Cardiac septum (tissue), 1 donor: Measurements from ENCODE around the gene YY1. TPM values are rescaled to one million over a fixed set of nuclear protein-coding genes. Genes with fewer than 3 reads are reported as not detected.
"Not testable (repeated sequence)": the region's sequence is repeated elsewhere in the genome, so short reads cannot be mapped to it uniquely, and the experiment has no call there.

Source experiments
- DNase-seq: peaks from one replicate; pipeline ENCODE4 v3.0.0-alpha.2; 2020; ENCODE audit warnings: low spot score
- intact Hi-C: fragments of 100-400 bp; cut with DNase I; formaldehyde crosslinking; loops from one replicate; pipeline ENCODE4 v1.14.0; 2022
- total RNA-seq: library from RNA; stranded (reverse); fragmentation: NEBNext Ultra II Directional; extraction: Animal tissue kit (Norgen Biotek cat#: 25700); gene quantifications from one replicate; pipeline ENCODE4 v1.2.1, GENCODE V29; 2021
- donor health status: DM: no; HTN: no; CAD: no.

Gene YY1
- total RNA-seq, 1 donor from 2014 or later: 44.3 TPM

DNA sequence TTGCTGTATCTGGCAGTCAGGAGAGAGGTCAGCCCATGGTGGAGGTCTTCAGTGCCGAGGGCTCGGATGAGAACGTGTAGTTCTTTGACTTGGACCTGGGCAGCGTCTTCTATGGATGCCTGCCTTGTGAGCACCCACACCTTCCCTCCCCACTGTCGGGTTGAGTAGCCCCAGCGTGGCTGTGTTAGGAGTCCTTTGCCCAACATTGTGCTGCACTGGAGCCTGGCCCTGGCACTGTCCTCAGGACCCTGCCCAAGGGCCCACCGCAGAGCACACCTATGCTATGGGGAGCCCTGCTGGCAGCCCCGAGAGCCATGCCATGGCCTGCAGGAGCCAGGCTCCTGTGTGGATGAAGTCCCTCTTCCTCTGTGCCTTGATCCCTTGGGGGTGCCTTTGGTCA, 40.6 kb downstream of the YY1 start:
- intact Hi-C loops: no loop called here
- no peak for DNase-seq

DNA sequence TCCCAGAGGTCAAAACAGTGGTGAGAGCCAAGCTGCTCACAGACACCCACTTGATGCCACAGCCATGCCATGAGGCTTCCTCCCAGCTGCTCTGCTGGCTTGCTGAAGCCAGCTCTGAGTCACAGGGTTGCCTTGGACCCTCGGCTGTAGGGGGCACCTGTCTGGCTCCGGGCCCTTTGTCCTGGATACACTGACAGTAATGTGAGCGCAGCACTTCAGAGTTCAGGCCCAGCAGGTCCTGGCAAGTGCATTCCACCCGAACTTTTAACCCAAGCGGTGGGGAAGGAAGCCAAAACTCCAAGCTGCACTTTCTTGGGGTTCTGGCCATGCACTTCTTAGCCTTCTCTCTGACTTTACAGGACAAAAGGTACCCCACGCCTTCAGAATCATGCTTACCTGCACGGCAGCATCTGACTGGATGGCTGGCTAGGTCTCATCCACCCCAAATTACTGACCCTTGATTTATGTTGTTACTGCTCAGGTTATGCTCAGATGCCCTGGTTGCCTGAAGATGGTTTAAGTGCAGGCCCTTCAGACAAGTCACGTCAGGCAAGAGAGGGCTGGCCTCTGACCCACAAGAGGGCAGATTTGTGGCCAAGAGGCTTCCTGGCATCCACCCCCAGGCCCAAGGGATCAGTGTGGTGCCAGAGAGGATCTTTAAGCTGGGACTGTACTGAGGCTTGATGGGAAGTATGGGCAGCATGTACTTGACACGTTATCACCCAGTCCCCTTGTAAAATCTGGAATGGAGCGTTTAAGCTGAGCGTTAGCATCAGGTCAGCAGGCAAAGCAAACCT, 42.5 kb downstream of the YY1 start:
- intact Hi-C loops: no loop called here

DNA sequence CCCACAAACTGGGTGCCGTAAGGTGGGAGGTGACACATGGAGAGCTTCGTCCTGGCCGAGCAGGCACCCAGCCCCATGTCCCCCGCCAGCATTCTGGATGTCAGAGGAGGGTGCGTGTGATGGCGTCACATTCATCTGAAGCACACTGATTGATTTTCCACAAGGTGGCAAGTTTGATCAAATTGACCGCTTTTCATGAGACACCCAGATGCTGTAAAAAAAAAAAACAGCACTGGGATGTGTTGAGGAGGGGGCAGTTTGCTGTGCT, 43.1 kb downstream of the YY1 start:
- intact Hi-C loops: no loop called here
- no peak for DNase-seq

More for the DNA sequence above, 42.5 kb downstream of the YY1 start:
- DNase-seq: no peak

DNA sequence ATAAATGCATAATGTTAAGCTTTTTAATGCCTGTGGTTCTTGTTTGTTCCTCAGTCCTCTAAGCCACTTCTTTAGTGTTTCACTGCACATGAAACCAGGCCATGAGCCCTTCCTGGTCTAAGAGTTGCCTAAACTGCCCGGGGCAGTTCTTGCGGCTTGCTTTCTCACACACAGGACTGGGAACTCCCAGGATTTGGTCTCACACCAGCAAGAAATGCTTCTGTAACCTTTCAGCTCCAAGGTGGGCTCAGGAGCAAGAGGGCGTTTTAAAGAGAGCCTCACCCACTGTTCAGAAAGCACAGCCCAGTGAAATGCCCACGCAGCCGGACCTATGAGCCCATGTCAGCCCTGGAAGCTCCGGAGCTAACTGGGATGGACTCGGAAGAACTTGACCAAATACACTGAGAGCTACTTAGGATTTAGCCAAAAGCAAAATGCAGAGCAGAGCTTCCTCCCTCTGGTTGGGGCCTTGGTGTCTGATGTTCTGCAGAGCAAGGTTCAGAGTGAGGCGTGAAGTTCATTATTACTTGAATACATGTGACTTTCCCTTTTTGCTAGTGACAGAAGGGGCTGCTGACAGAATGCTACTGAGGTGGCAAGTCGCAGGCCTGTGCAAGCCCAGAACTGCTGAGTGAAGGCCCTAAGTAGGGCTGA, 43.9 kb downstream of the YY1 start:
- intact Hi-C loops: no loop called here
- DNase-seq: no peak

DNA sequence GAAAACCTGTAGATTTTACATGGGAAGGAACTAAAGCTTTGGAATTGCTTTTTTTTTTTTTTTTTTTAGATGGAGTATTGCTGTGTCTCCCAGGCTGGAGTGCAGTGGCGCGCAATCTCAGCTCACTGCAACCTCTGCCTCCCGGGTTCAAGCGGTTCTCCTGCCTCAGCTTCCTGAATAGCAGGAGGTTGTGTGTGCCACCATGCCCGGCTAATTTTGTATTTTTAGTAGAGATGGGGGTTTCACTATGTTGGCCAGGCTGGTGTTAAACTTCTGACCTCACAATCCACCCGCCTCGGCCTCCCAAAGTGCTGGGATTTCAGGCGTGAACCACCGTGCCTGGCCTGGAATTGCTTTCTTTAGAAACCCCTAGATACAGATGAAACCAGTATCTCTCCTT, 44.5 kb downstream of the YY1 start:
- intact Hi-C loops, DNase-seq: not testable (repeated sequence)

DNA sequence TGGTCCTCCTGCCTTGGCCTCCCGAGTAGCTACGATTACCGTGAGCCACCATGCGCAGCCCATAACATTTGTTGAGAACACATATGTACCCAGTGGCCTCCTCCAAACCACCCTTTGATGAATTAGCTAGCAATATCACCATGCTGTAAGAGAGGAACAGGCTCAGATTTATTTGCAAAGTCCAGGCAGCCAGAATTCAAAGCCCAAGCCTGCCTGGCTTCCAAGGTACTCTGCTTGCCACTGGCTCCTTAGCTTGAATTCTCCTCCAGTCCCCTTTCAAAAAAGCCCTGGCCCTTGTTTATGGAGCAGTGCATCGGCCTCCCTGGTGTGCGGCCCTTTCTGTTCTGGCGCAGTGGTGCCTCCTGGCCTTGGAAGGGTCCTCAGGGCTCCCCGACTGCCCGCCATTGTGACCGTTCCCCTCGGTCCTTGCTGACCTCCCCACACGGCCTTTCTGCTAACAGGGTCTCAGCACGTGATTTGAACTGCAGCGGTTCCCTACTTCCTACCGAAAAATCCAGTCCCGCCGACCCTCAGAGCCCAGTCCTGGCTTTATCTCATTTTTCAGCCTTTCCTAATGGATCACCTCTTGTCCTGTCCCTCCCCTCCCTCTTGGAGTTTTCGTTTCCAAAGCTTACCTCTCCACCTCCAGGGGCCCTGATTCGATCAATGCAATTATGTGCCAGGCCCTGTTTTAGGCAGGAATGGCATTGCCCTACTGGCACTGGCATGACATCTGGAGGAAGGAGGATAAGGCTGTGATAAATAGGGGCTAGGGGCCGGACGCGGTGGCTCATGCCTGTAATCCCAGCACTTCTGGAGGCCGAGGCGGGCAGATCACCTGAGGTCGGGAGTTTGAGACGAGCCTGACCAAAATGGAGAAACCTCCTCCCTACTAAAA, 45.3 kb downstream of the YY1 start:
- intact Hi-C loops: loop anchor here (2.0 kb wide), 1 partner anchor 43 kb away; no protein-coding TSS in a partner anchor
- DNase-seq: no peak

DNA sequence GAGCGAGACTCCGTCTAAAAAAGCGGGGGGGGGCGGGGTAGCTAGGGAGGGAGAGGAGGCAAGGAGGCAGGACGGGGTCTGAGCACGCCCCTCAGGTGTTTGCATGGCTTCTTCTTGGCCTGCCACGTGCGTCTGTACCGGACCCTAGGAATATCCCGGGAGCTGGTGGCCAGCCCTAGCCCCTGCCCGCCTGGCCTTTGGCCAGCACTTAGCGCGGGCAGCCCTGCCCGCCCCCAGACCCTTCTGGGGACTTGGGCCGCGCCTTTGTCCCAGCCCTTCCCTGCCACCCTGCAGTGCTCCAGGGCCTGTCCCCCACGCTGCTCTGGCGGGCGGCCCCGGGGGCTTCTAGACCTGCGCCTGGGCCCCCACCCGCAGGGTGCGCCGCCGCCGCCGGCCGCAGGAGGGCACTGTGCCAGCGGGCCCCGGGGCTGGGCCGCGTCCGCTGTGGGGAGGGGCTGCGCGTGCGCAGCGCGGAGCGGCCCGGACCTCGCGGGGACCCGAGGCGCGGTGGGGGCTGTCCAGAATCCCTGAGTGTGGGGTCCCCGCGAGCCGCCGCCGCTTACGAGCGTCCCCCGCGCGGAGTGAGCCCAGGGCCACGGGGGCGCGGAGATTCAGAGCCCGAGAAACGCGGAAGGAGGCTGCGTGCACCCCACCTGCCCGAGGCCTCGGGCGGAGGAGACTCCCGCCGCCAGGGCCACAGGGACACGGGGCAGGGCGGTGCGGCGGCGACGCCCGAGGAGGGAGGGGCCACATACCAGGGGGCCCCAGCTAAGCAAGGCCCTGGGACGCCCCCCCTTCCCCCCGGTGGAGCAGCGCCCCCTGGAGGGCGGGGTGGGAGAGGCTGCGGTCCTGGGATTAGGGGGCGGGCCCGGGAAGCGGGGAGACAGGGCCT, 46.3 kb downstream of the YY1 start:
- DNase-seq: peak; percentile 88
- intact Hi-C loops: loop anchor here (2.0 to 5.0 kb wide), 2 partner anchors 44 to 92 kb away; partner anchors contain the start of gene WDR25

DNA sequence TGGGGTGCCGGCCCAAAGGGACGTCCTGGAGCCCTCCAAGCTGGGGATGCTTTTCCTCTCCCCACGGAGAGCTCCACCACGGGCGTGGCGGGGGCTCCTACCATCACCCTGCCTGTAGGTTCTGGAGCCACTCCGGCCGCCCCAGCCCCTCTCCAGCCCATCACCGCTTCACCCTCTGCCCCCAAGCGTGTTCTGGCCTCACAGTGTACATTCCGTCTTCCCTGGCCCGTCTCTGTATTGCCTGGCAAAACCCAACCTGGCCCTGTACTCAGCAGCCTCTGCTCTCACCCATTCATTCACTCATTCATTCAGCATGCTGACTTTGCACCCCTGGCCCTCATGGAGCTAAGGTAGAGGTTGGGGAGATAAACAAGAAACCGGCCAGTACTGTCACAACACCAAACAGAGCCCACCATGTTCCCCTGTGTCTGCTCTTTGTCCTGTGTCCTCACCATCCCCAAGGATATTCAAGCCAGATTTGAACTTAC, 47.0 kb downstream of the YY1 start:
- intact Hi-C loops: loop anchor here (2.0 to 5.0 kb wide), 2 partner anchors 45 to 91 kb away; partner anchors contain the start of gene WDR25

DNA sequence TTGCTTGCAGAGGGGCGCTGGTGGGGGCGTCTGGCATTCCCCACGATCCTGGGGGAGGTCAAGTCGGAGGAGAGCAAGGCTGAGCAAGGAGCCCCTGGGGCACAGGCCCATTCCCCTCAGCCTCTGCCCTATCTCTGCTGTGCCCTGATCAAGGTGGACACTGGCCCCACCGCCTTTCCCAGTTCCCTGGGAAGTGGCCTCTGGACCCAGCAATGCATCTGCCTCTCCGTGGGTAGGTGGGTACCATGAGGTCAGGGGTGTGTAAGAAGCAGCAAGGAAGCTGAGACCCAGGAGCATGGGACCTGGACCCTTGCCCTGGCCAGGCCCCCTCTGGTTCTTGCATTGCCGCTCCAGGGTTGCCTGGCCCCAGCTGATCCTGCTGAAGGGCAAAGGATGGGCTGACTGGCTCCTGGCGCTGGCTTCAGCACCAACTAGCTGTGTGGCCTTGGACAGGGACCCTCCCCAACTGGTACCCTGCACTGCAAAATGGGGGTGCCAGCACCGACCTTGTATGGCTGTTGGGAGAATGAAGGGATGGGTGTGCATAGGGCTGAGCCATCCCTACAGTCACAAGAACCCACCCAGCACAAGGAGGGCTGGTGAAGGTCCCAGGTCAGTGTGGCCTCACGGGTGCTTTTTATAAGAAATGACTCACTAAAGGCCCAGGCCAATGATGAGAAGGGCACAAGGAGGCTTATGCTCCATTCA, 47.7 kb downstream of the YY1 start:
- intact Hi-C loops: loop anchor here (5.0 kb wide), 1 partner anchor 91 kb away; the partner anchor contains the start of gene WDR25
- peak; percentile 71 for DNase-seq

More for the DNA sequence above, 47.0 kb downstream of the YY1 start:
- no peak for DNase-seq

DNA sequence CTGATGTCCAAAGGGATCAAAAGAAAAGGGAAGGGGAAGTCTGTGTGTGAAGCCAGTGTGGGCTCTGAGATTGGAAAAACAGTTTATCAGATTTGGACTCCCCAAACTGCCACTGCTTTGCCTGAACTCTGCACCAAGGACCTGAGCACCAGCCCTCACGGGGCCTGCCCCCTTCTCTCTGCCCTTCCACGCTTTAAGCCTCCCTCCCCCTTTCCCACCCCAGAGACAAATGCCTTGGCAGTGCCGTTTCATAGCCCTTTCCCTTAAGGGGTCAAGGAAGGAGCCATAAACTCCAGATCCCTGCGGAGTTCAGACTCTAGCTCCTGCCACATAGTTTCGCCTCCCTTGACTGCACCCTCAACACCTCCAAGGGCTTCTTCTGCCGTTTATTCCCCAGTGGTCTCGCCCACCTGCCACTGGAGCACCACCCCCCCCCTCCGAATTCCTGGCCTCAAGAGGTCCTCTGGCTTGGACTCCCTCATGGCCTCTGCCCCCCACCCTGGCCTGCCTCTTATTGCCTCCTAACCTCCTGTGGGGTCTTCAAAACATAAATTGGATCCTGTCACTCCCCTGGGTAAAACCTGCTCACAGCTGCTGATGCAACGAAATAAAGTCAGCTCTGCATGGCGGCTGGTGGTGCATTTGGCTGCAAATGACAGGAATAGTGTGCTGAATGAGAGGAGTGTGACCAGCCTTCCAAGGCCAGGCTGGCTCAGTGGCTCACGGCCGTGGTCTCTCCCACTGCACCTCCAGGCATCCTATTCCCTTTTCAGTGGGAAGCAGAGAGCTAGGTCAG, 48.5 kb downstream of the YY1 start:
- peak; percentile 55 for DNase-seq
- intact Hi-C loops: loop anchor here (5.0 kb wide), 1 partner anchor 90 kb away; the partner anchor contains the start of gene WDR25

DNA sequence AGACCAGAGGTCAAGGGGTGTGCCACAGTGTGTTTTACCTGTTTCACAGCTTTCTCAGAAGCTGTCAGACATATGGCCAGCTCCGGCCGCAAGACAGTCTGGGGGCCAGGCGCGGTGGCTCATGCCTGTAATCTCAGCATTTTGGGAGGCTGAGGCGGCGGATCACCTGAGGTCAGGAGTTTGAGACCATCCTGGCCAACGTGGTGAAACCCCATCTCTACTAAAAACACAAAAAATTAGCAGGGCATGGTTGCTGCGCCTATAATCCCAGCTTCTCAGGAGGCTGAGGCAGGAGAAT, 49.0 kb downstream of the YY1 start:
- DNase-seq: not testable (repeated sequence)
- intact Hi-C loops: loop anchor here (5.0 kb wide), 1 partner anchor 89 kb away; the partner anchor contains the start of gene WDR25

DNA sequence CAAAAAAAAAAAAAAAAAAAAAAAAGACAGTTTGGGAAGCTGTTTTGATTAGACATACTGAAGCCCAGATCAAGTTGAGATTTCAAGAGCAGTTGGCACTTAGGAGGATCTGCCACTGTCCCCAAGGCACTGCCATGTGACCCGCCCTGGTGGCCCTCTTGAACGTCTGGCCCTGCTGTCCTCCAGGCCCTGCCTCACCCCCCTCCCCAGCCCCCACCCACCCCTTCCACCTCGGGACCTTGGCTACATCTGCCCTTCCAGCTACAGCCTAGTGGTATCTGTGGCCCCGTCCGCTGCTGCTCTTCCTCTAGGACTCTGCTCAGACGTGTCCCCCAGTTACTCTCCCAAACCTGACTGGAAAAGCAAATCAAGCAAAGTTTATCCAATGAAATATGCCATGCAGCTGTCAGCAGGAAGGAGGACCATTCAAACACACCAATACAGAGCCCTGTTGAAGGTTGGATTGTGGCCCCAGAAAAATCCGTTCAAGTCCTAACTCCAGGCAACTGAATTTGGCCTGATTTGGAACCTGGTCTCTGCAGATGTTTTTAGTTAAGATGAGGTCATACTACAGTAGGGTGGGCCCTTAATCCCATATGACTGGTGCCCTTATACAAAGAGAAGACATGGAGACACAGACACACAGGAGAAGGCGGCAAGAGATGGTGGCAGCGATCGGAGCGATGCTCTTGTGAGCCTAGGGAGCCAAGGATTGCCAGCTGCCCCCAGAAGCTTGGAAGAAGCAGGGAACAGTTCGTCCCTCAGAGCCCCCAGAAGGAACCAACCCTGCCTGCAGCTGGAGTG, 49.6 kb downstream of the YY1 start:
- DNase-seq: no peak
- intact Hi-C loops: loop anchor here (5.0 kb wide), 1 partner anchor 89 kb away; the partner anchor contains the start of gene WDR25

DNA sequence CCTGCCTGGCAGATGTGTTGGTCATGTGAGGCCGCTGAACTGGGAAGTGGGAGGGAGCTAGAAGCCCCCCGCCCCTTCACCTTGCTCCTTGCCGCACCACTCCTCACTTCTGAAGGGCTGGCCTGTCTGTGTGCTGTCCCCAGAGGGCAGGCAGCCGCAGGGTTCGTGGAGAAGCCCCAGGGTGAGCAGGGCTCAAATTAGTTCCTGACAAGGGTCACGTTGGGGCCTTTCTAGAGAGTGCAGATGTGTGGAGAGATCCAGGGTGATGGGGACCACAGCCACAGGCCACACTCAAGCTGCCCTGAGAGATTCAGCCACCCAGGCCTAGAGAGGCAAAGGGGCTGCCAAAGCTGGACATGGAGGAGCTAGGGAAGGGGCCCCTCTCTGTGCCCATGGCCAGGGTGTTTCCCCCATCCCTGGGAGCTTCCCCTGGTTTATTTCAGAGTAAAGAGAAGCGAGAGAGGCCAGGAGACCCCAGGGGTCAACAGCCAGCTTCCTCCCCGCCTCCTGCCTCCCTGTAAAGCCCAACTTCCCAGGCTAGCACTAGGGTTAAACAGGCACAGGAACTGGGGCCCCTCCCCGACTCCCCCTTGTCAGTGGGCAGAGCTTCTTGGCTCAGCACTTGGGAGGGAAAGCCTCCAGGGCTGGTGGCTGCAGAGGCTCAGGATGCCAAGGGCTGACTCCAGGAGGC, 51.1 kb downstream of the YY1 start:
- DNase-seq: peak; percentile 41
- intact Hi-C loops: loop anchor here (5.0 kb wide), 1 partner anchor 87 kb away; the partner anchor contains the start of gene WDR25

DNA sequence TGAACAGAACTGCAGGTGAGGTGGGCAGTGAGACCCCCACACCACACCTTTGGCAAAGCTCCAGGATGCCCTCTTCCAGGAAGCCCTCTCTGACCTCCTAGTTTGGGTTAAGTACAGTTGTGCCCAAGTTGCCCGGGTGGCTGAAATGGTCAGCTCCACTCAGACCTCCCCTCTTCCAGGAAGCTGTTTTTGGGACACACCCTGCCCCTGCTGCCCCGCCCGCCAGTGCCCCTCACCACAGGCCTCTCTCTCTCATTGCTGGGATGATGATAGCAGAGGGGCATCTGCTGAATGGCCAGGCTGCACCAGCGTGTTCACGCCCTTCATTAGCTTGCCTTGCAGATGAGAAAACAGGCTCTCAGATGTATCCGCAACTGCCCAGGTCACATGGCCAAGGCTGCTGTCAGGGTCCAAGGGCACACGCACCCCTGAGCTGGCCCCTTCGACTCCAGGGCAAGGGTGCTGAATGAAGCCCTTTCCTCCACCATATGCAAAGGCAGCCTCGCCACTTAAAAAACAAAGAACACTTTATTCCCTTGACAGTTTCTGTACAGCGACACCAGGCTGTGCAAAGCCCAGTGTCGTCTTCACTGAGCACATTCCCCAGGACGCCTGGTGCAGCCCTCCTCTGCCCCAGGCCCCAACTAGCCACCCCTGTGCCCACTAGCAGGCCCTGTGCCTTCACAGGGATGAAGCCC, 51.8 kb downstream of the YY1 start:
- DNase-seq: peak; percentile 26
- intact Hi-C loops: no loop called here

DNA sequence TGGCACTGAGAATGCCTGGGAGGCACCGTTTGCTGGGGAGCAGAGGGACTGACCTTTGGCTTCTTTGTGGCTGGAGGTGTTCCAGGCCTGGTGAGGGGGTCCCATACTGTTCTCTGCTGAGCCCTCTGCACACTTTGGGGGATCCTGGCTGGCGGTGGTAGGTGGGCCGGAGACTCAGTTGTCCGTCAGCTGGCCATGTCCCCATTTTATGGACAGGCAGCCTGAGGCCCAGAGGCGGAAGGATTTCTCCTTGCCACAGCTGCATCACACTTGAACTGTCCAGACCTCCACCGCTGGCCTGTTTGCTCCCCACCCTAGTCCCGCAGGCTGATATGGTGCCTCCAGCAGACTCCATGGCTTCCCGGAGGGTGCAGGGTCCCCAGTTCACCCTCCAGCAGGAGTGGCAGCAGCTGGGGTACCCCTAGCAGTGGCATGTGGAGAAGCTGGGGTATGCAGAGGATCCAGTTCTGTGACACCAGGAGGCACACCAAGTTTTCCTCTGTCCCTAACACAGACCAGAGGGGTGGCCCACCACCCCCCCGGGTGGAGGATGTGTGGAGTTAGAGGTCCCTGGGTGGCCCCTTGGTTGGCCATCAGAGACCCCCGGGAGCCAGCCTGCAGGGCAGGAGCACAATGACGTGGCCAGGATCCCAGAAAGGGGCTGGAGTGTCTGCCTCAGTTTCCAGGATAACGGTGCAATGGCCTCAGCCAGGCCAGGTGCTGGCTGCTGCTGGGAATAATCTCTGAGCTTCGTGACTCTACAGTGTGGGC, 52.5 kb downstream of the YY1 start:
- intact Hi-C loops: no loop called here
- no peak for DNase-seq
